GM18867 (cell line): ENCODE measurements around the gene LRRN3.

Source experiments
- ATAC-seq: cut with Tn5 transposase; IDR thresholded peaks from one replicate; pipeline ENCODE4 v1.9.1; 2021; ENCODE audit warnings: mild to moderate bottlenecking, moderate library complexity; ENCODE audit not compliant: unreplicated experiment

The LRRN3 gene

DNA sequence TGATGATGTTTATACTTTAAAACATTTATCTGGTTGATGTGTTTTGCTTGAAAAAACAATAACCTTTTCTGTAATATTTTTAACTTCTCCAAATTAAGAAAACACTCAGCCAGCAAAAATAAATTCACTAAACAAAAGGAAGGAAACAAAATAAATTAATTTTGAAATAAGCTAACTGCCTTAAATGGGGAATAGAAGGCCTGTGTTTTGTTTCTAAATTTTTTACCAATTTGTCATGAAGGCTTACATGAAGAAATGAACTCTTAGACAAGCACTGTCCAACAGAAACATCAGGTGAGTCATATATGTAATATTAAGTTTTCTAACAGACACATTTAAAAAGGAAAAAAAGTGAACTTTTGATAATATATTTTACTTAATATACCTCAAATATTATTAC is 68.5 kb downstream of the LRRN3 start:
- ATAC-seq: no peak

DNA sequence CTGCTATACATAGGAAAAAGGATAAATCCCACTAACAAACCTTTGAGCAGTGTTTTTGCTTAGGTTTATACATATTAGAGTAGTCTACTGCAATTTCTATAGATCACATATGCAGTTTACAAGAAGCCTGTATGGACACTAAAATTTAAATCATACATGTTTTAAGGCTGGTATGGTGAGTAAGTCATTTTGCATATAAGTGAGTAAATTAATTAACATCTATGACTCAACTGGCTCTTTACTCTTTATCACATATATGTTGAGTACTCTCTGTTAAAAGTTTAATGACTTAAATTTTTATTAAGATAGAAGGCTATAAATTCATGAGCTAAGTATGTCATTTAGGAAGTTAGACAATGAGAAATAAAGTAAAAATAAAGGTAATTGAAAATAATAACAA is 69.4 kb downstream of the LRRN3 start:
- ATAC-seq: no peak

DNA sequence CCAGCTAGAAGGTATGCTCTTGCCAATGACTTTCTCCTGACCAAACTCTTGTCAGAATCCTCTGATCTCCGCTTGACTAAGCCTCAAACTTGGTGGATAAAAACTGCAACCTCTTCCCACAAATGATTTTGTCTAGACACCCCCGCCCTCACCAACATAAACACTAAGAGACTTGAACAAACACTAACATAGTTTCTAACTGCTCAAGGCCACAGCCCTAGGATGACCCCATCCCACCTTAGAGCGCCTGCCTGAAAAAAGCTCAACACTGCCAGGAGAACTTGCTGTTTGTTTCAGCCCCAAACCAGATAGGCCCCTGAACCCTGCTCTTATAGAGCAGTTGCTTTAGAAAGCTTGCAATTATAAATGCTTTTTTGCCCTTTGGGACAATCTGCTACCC is 71.8 kb downstream of the LRRN3 start:
- ATAC-seq: no peak

DNA sequence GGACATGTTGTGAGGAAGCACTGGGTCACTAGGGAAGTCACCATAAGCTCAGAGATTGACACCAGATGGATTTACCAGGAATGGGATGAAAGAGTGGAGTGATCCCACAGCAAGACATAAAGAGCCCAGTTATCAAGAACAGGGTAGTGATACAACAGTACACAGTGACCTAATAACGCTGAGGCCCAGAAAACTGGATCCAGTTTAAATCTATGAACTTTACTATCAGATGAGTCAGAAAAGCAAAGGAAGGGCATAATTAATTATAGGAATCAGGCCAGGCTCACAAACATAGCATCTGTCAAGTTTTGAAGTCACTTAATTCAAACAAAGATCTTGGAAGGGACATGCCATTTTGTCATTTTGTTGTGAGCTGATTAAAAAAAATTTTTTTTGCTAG is 73.5 kb downstream of the LRRN3 start:
- no peak for ATAC-seq

DNA sequence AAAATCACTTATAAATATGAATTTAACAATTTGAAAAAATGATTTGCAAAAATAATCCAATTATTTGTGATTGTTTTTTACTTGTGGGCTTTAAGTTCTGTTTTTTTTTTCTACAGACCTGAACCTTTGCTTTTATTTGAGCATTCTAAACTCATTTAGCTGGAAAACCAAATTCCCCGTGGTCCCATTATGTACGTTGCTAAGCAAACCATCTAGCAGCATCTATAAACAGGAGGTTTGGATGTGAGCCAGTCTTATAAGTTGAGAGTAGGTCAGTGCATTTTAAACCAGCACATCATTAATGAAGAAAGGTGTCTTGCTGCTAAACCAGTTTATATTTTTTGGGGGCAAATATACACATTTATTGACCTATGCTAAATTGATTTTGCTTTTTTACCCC is 77.3 kb downstream of the LRRN3 start:
- ATAC-seq: no peak

DNA sequence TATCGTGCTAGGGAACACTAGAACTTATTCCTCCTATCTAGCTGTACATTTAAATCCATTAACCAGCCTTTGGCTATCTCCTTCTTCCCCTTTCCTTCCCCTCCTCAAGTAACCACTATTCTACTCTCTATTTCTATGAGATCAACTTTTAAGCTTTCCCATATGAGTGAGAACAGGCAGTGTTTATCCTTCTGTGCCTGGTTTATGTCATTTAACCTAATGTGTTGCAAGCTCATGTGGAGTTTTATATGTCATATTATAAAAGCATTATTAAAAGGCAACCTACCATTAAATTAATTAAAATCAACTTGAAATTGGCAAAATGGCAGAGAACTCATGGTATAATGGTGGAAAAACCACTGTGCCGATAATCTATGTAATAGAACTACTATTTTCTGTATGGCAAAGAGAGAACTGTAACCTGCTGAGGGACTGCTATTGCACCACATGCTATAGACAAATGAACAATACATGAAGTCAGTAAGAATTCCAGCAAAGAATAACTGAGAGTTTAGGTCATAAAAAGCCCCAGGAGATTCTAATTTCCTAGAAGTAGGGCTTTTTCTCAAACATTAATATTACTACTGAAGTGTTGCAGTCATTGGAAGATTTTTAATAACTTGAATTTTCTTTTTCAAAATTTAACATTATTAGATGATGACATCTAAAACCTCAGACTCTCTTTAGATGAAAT is 81.8 kb downstream of the LRRN3 start:
- ATAC-seq: no peak

DNA sequence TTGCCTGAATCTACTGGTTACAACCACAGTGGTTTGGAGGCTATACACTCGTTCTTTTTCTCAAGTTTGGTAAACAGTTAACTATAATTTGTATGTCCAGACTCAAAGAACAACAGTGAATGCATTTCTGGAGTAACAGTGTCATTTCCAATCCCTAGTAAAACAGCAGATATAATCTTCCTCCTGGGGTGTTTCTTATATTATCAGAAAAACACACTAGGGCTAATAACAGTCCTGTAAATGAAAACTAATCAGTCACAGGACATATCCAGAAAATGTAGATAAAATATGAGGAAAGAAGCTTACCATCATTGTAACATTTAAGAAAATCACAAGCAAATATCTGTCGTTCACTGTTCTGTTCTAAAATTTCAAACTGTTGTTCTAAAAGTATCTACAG is 82.6 kb downstream of the LRRN3 start:
- ATAC-seq: no peak

DNA sequence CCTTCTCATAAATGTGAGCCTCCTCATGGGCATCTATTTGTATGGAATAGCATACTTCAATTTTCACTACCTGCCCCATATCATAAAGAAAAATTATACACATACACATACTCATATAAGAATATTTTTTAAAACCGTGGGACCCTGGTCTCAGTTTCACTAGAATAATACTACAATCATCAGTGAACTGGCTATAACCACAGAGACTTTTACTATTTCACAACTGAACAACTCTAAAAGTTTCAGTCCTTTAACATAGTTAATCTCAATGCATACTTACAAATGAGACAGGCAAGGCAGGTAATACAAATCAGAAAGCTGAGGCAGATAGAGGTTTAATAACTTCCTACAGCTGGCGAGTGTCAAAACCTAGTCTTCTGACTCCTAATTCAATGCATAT is 83.1 kb downstream of the LRRN3 start:
- ATAC-seq: peak; percentile 78

DNA sequence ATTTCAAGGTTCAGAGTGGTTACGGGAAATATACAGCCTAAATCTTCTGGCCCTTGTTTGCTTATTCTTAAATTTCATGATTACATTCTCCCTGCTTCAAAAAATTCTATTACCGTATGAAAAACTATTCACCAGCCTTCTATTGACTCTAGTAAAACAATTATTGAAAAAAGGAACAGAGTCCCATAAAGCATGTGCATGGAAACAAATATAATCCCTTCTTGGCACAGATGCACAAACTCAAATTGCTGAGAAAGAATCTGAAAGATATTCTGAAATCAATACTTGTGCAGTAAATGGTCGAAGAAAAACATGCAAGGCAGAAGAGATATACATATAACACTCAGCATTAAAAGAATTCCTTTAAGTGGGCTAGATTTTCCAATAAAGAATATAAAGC is 83.6 kb downstream of the LRRN3 start:
- no peak for ATAC-seq
